ENCODE results near the gene DNAH11. TPM values are rescaled to one million over a fixed set of nuclear protein-coding genes. Genes with fewer than 3 reads are reported as not detected.

The DNAH11 gene
- total and polyA plus RNA-seq, 8 donors, result 0.86 to 7.6 (median 3.5) TPM

- Histone ChIP-seq H3K4me1 (peaks cover 0 to 5% of the 10 kb centered on the region in 2 donors), H3K9me3 (no peaks in the 10 kb centered on the region), H3K27ac (no peak overlapping the region), H3K36me3 (peaks cover 0 to 63% of the 10 kb centered on the region in 2 donors), H3K4me3 (no peak overlapping the region), H3K27me3 (no peaks in the 10 kb centered on the region)
- TF ChIP-seq CTCF (IDR thresholded peaks at IDR 0.05), result no peak
- ATAC-seq, result no peak
- no peak for DNase-seq
- intact Hi-C loops (cut with DNase I), result no loop called here
Measured at GRCh38 chr7:21903020-21903786, 360.4 kb downstream of the DNAH11 start.

GRCh38 chr7:21908746-21909145 is 365.9 kb downstream of the DNAH11 start:
- DNase-seq (no peak), ATAC-seq (no peak)
- TF ChIP-seq CTCF (IDR thresholded peaks at IDR 0.05), result no peak
- no peaks in the 10 kb centered on the region for H3K4me1 ChIP-seq
- peaks cover 0 to 50% of the 10 kb centered on the region in 2 donors for H3K36me3 ChIP-seq
- no peak overlapping the region for H3K4me3 ChIP-seq
- no peaks in the 10 kb centered on the region for H3K9me3 ChIP-seq
- H3K27me3 ChIP-seq, result no peaks in the 10 kb centered on the region
- intact Hi-C loops (cut with DNase I), result no loop called here
- H3K27ac ChIP-seq, result no peak overlapping the region

GRCh38 chr7:21910253-21910652 is 367.4 kb downstream of the DNAH11 start:
- H3K27me3 ChIP-seq, result no peaks in the 10 kb centered on the region
- ATAC-seq (no peak), DNase-seq (no peak)
- no peak overlapping the region for H3K4me3 ChIP-seq
- no peaks in the 10 kb centered on the region for H3K9me3 ChIP-seq
- intact Hi-C loops (cut with DNase I), result no loop called here
- H3K27ac ChIP-seq, result no peak overlapping the region
- no peak for TF ChIP-seq CTCF (IDR thresholded peaks at IDR 0.05)
- H3K36me3 ChIP-seq, result peaks cover 5 to 43% of the 10 kb centered on the region in 2 donors
- no peaks in the 10 kb centered on the region for H3K4me1 ChIP-seq

GRCh38 chr7:21911341-21911875 is 368.6 kb downstream of the DNAH11 start:
- Histone ChIP-seq H3K4me3 (no peak overlapping the region), H3K4me1 (no peaks in the 10 kb centered on the region), H3K27ac (no peak overlapping the region), H3K36me3 (peaks cover 5 to 38% of the 10 kb centered on the region in 2 donors), H3K9me3 (no peaks in the 10 kb centered on the region), H3K27me3 (no peaks in the 10 kb centered on the region)
- intact Hi-C loops (cut with DNase I), result no loop called here
- DNase-seq (no peak), ATAC-seq (no peak)
- no peak for TF ChIP-seq CTCF (IDR thresholded peaks at IDR 0.05)

GRCh38 chr7:21912305-21912704 is 369.5 kb downstream of the DNAH11 start:
- intact Hi-C loops (cut with DNase I), result no loop called here
- TF ChIP-seq CTCF (IDR thresholded peaks at IDR 0.05), result no peak
- H3K27ac ChIP-seq, result no peak overlapping the region

More at GRCh38 chr7:21912305-21912704, 369.5 kb downstream of the DNAH11 start:
- ATAC-seq, result no peak
- no peaks in the 10 kb centered on the region for H3K9me3 ChIP-seq
- no peak for DNase-seq
- H3K36me3 ChIP-seq, result peaks cover 5 to 36% of the 10 kb centered on the region in 2 donors
- H3K4me3 ChIP-seq, result no peak overlapping the region
- no peaks in the 10 kb centered on the region for H3K4me1 ChIP-seq
- H3K27me3 ChIP-seq, result no peaks in the 10 kb centered on the region

Measured in left lung (tissue), 10 donors.